GM23248 (cell line): ENCODE data around the gene ATXN7L1.

Source experiments
- EZH2 ChIP-seq: fragments of 200-600 bp; sonication (generic); IDR thresholded peaks from 2 replicates; pipeline ENCODE4 v1.6.1; 2018; ENCODE audit warnings: antibody characterized with exemption, mild to moderate bottlenecking; ENCODE audit not compliant: insufficient read depth, poor library complexity, severe bottlenecking
- EZH2phosphoT487 ChIP-seq: fragments of 200-600 bp; sonication (generic); IDR thresholded peaks from 2 replicates; pipeline ENCODE4 v1.6.1; 2018; ENCODE audit warnings: antibody characterized with exemption, moderate library complexity, mild to moderate bottlenecking, low read depth; ENCODE audit not compliant: insufficient read depth

DNA sequence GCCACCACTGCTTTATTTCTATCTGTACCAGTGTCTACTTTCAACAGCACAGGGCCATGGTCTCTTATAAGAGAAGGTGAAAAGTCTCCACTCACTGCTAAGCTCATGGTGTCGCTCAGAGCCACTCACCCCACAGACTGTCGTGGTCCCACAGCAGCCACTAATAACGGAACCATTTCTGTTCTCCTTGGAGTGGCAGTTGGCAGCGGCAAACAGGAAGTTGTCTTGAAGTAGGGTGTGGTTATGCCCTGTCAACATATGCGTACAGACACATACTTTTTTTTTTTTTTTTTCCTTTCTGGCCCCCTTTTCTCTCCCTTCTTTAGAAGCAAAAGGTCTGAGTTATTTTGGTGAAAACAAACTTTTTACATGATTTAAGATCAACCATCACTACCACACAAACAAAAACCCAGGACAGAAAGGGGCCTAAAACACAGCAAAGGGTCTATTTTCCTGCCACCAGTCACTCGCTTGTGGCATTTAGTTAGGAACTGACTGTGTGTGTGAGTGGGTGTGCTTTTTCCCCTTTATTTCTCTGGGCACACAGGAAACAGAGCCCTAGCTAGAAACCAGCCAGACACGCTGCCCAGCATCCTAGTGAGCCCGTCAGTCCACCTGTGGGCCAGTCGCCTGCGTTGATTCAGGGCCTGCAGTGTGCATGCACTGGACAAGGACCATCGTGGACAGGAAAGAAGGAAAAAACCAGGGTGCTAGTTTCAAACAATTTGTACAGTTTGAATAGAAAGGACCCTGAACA, 198.4 kb downstream of the ATXN7L1 start:
- TF ChIP-seq EZH2phosphoT487 (no peak), EZH2 (no peak)
